ENCODE measurements around the gene F10.

GRCh38 chr13:113117911-113118260 is 4.7 kb upstream of the F10 start:
- TF ChIP-seq EZH2 (IDR thresholded peaks at IDR 0.05; ENCODE audit: low read depth, unreplicated experiment) (no peak), POLR2AphosphoS5 (IDR thresholded peaks at IDR 0.05; ENCODE audit: low read depth) (no peak), CTCF (conservative IDR thresholded peaks at IDR 0.05; ENCODE audit: low read depth in 2 of 2) (no peak), EZH2phosphoT487 (IDR thresholded peaks at IDR 0.05; ENCODE audit: unreplicated experiment) (no peak)

Data from GM23338 (cell line).